Parathyroid adenoma (tissue), 2 donors: ENCODE results near the gene MALRD1.

Experiments used
- H2AFZ ChIP-seq: fragments of 300-600 bp; sonication (generic); one replicate; pipeline ENCODE4 v1.7.0; 2017; ENCODE audit warnings: antibody characterized with exemption, mild to moderate bottlenecking
- H3K27ac ChIP-seq: fragments of 300-600 bp; sonication (generic); one replicate; pipeline ENCODE4 v1.7.0; 2017
- H3K27me3 ChIP-seq: fragments of 300-600 bp; sonication (generic); one replicate; pipeline ENCODE4 v1.7.0; 2017; ENCODE audit warnings: low read length; ENCODE audit not compliant: control insufficient read depth, insufficient read depth
- H3K36me3 ChIP-seq: fragments of 300-600 bp; sonication (generic); one replicate; pipeline ENCODE4 v1.7.0; 2017; ENCODE audit warnings: low read length; ENCODE audit not compliant: control insufficient read depth, insufficient read depth
- H3K4me1 ChIP-seq: fragments of 300-600 bp; sonication (generic); one replicate; pipeline ENCODE4 v1.7.0; 2017; ENCODE audit warnings: control low read depth
- H3K4me2 ChIP-seq: fragments of 300-600 bp; sonication (generic); one replicate; pipeline ENCODE4 v1.7.0; 2017; ENCODE audit warnings: low read length
- H3K4me3 ChIP-seq: fragments of 300-600 bp; sonication (generic); one replicate; pipeline ENCODE4 v1.7.0; 2017; ENCODE audit warnings: low read depth, low read length
- H3K79me2 ChIP-seq: fragments of 300-600 bp; sonication (generic); one replicate; pipeline ENCODE4 v1.7.0; 2017; ENCODE audit warnings: control low read depth
- H3K9ac ChIP-seq: fragments of 300-600 bp; sonication (generic); one replicate; pipeline ENCODE4 v1.7.0; 2017; ENCODE audit warnings: mild to moderate bottlenecking
- H3K9me3 ChIP-seq: fragments of 300-600 bp; sonication (generic); one replicate; pipeline ENCODE4 v1.7.0; 2017; ENCODE audit warnings: low read length; ENCODE audit not compliant: control insufficient read depth
- TF ChIP-seq, protein P1 (sequence below): fragments of 300-600 bp; sonication (generic); IDR thresholded peaks from one replicate; pipeline ENCODE4 v1.7.0; 2017; ENCODE audit warnings: antibody characterized with exemption, mild to moderate bottlenecking
- donor health status: primary hyperparathyroidism.

The MALRD1 gene

DNA sequence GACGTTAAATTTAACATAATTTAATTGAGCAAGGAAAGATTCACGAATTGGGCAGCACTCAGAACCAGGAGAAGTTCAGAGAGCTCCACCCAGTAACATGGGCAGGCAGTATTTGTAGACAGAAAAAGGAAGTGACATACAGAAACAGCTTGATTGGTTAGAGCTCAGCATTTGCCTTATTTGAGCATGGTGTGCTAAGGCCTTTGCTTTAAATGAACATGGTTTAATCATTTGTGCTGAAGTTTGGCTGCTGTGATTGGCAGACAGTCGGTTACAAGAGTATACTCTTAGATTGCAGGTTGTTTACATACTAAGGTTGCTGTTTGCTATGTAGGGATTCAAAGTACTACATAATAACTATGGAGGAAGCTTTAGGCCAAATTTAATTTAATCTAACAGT, 199.2 kb downstream of the MALRD1 start:
- Histone ChIP-seq H3K27me3 (no peaks in the 10 kb centered on the region), H2AFZ (no peak overlapping the region), H3K4me2 (no peak overlapping the region), H3K9ac (no peak overlapping the region), H3K4me3 (no peak overlapping the region), H3K79me2 (no peaks in the 10 kb centered on the region), H3K36me3 (no peaks in the 10 kb centered on the region), H3K9me3 (no peaks in the 10 kb centered on the region), H3K4me1 (no peaks in the 10 kb centered on the region), H3K27ac (no peak overlapping the region)
- TF ChIP-seq, protein P1, sequence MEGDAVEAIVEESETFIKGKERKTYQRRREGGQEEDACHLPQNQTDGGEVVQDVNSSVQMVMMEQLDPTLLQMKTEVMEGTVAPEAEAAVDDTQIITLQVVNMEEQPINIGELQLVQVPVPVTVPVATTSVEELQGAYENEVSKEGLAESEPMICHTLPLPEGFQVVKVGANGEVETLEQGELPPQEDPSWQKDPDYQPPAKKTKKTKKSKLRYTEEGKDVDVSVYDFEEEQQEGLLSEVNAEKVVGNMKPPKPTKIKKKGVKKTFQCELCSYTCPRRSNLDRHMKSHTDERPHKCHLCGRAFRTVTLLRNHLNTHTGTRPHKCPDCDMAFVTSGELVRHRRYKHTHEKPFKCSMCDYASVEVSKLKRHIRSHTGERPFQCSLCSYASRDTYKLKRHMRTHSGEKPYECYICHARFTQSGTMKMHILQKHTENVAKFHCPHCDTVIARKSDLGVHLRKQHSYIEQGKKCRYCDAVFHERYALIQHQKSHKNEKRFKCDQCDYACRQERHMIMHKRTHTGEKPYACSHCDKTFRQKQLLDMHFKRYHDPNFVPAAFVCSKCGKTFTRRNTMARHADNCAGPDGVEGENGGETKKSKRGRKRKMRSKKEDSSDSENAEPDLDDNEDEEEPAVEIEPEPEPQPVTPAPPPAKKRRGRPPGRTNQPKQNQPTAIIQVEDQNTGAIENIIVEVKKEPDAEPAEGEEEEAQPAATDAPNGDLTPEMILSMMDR = no peak

DNA sequence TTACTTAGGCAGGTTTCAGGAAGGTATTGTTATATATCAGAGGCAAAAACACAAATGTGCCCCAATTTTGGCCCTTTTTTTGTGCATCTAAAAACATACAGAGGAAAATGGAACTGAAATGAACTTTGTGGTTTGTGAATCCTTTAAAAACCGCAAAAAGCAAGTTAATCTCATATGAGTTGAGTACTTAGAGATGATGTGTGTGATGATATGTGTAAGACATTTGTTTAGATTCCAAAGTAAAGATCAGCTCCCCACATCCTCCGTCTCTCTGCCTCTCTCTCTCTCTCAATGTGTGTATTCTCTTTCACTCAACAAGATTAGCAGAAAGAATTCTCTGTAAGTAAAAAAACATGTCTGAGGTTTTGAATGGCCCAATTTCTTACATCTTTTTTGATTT, 201.9 kb downstream of the MALRD1 start:
- no peak overlapping the region for H2AFZ ChIP-seq
- H3K9ac ChIP-seq = no peak overlapping the region
- no peaks in the 10 kb centered on the region for H3K79me2 ChIP-seq
- H3K27ac ChIP-seq = no peak overlapping the region
- H3K4me1 ChIP-seq = no peaks in the 10 kb centered on the region
- no peaks in the 10 kb centered on the region for H3K9me3 ChIP-seq
- H3K4me2 ChIP-seq = no peak overlapping the region
- no peak overlapping the region for H3K4me3 ChIP-seq
- H3K27me3 ChIP-seq = no peaks in the 10 kb centered on the region
- H3K36me3 ChIP-seq = no peaks in the 10 kb centered on the region
- TF ChIP-seq, protein P1 = no peak

DNA sequence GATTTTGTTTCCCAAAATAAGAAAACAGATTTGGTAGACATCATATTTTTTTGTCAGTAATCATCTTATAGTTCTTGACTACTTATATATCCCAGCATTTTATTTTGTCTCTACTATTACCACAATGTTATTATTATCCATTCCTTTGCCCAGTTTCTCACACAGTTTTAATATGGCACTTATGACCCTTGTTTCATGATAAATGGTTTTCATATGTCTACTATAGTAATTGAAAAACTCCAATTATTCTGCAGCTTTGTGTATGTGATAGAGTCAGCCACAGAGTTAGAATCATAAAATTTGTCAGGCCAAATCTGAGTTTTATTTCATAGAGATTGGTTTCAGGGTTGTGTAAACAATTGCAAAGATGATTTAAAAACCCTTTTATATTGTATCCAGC, 203.9 kb downstream of the MALRD1 start:
- no peaks in the 10 kb centered on the region for H3K36me3 ChIP-seq
- H3K27ac ChIP-seq = no peak overlapping the region
- H3K27me3 ChIP-seq = no peaks in the 10 kb centered on the region
- H3K4me2 ChIP-seq = no peak overlapping the region
- H3K9ac ChIP-seq = no peak overlapping the region
- no peak overlapping the region for H2AFZ ChIP-seq
- TF ChIP-seq, protein P1 = no peak
- no peaks in the 10 kb centered on the region for H3K79me2 ChIP-seq
- no peak overlapping the region for H3K4me3 ChIP-seq
- no peaks in the 10 kb centered on the region for H3K9me3 ChIP-seq
- H3K4me1 ChIP-seq = no peaks in the 10 kb centered on the region

DNA sequence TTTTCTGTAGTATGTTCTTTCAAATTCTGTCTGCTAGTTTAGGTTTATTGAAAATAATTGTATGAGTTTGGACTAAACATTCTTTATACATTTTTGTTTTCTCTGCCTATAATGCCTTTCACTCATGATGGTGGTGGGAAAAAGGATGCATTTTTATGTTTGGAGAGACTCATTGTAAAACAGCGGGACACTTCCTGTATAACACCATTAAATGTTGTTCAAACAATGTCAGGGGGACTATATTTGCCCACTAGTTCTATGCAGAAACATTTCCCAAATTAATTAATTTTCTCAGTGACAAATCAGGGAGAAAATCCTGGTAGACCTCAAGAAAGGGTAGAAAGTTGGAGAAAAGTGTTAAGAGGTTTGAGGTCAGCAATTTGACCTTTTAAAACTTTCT, 207.7 kb downstream of the MALRD1 start:
- Histone ChIP-seq H3K27me3 (no peaks in the 10 kb centered on the region), H3K9me3 (no peaks in the 10 kb centered on the region), H3K4me2 (no peak overlapping the region), H3K79me2 (no peaks in the 10 kb centered on the region), H3K27ac (no peak overlapping the region), H3K4me1 (no peaks in the 10 kb centered on the region), H3K9ac (no peak overlapping the region), H2AFZ (no peak overlapping the region), H3K36me3 (no peaks in the 10 kb centered on the region), H3K4me3 (no peak overlapping the region)
- TF ChIP-seq, protein P1 = no peak

DNA sequence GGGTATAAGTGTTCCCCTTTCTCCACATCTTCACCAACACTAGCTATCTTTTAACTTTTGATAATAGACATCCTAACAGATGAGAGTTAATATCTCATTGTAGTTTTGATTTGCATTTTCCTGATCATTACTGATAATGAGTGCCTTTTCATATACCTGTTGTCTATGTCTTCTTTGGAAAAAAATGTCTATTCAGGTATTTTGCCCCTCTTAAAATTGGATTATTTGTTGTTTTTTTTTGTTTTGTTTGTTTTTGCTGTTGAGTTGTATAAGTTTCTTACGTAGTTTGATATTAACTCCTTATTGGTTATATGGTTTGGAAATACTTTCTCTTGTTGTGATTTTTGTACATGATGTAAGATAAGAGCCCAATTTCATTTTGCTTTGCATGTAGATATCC, 214.7 kb downstream of the MALRD1 start:
- H2AFZ ChIP-seq = no peak overlapping the region
- no peaks in the 10 kb centered on the region for H3K4me1 ChIP-seq
- no peak overlapping the region for H3K4me2 ChIP-seq
- TF ChIP-seq, protein P1 = no peak
- H3K4me3 ChIP-seq = no peak overlapping the region
- no peaks in the 10 kb centered on the region for H3K9me3 ChIP-seq
- H3K79me2 ChIP-seq = no peaks in the 10 kb centered on the region
- H3K27me3 ChIP-seq = no peaks in the 10 kb centered on the region
- H3K36me3 ChIP-seq = no peaks in the 10 kb centered on the region
- H3K27ac ChIP-seq = no peak overlapping the region
- no peak overlapping the region for H3K9ac ChIP-seq
